ENCODE results near the gene CISD2. TPM values are rescaled to one million over a fixed set of nuclear protein-coding genes. Genes with fewer than 3 reads are reported as not detected.

Gene CISD2
- total and polyA plus RNA-seq, 10 donors, result 11.1 to 31.9 (median 22.0) TPM

- TF ChIP-seq POLR2A (IDR thresholded peaks at IDR 0.05) (no peak), POLR2AphosphoS5 (IDR thresholded peaks at IDR 0.05) (no peak), CTCF (IDR thresholded peaks at IDR 0.05 in 8 of 11, conservative IDR thresholded peaks at IDR 0.05 in 3 of 11) (no peak)
- Histone ChIP-seq H3K4me1 (no peaks in the 10 kb centered on the region), H3K36me3 (no peaks in the 10 kb centered on the region), H3K27me3 (replicated peaks in 1 of 7) (no peaks in the 10 kb centered on the region), H3K27ac (no peak overlapping the region), H3K9me3 (peaks cover 0 to 3% (median 0%) of the 10 kb centered on the region in 8 donors), H3K4me3 (no peak overlapping the region)
- DNase-seq, result no peak
- WGBS, 5 donors, result 95 to 100% (median 98%) methylated on average over 1 of the region's 1 CpG
- intact Hi-C loops (cut with DNase I; ENCODE audit: low total_unique reads), result no loop called here
These were observed 32.2 kb upstream of the CISD2 start for GRCh38 chr4:102836596-102836995.

GRCh38 chr4:102842367-102842766, 26.4 kb upstream of the CISD2 start:
- Histone ChIP-seq H3K27ac (no peak overlapping the region), H3K9me3 (peaks cover 0 to 12% (median 2%) of the 10 kb centered on the region in 8 donors), H3K36me3 (no peaks in the 10 kb centered on the region), H3K4me1 (no peaks in the 10 kb centered on the region), H3K27me3 (replicated peaks in 1 of 7) (no peaks in the 10 kb centered on the region), H3K4me3 (no peak overlapping the region)
- intact Hi-C loops (cut with DNase I; ENCODE audit: low total_unique reads), result no loop called here
- DNase-seq, result no peak
- WGBS, 5 donors, result 77 to 86% (median 84%) methylated on average over 3 of the region's 3 CpGs
- TF ChIP-seq POLR2A (IDR thresholded peaks at IDR 0.05) (no peak), CTCF (IDR thresholded peaks at IDR 0.05 in 8 of 11, conservative IDR thresholded peaks at IDR 0.05 in 3 of 11) (no peak), POLR2AphosphoS5 (IDR thresholded peaks at IDR 0.05) (no peak)

- Histone ChIP-seq H3K27ac (no peak overlapping the region), H3K9me3 (peaks cover 0 to 12% (median 2%) of the 10 kb centered on the region in 8 donors), H3K4me3 (no peak overlapping the region), H3K27me3 (replicated peaks in 1 of 7) (no peaks in the 10 kb centered on the region), H3K36me3 (no peaks in the 10 kb centered on the region), H3K4me1 (no peaks in the 10 kb centered on the region)
- TF ChIP-seq POLR2AphosphoS5 (IDR thresholded peaks at IDR 0.05) (no peak), POLR2A (IDR thresholded peaks at IDR 0.05) (no peak), CTCF (IDR thresholded peaks at IDR 0.05 in 8 of 11, conservative IDR thresholded peaks at IDR 0.05 in 3 of 11) (no peak)
- intact Hi-C loops (cut with DNase I; ENCODE audit: low total_unique reads), result no loop called here
- no peak for DNase-seq
These were observed 25.5 kb upstream of the CISD2 start for GRCh38 chr4:102843273-102843672.

GRCh38 chr4:102843938-102844337, 24.9 kb upstream of the CISD2 start:
- no peak overlapping the region for H3K4me3 ChIP-seq
- no peaks in the 10 kb centered on the region for H3K4me1 ChIP-seq
- WGBS, 5 donors, result 94 to 100% (median 98%) methylated on average over 1 of the region's 1 CpG
- peaks cover 0 to 12% (median 2%) of the 10 kb centered on the region in 8 donors for H3K9me3 ChIP-seq
- no peak overlapping the region for H3K27ac ChIP-seq
- no peak for DNase-seq
- intact Hi-C loops (cut with DNase I; ENCODE audit: low total_unique reads), result no loop called here
- H3K36me3 ChIP-seq, result no peaks in the 10 kb centered on the region
- H3K27me3 ChIP-seq (replicated peaks in 1 of 7), result no peaks in the 10 kb centered on the region
- TF ChIP-seq POLR2A (IDR thresholded peaks at IDR 0.05) (no peak), POLR2AphosphoS5 (IDR thresholded peaks at IDR 0.05) (no peak), CTCF (IDR thresholded peaks at IDR 0.05 in 8 of 11, conservative IDR thresholded peaks at IDR 0.05 in 3 of 11) (no peak)

Measured in spleen (tissue), 11 donors.